HG02642 (cell line): ENCODE results near the gene ASF1B.
A peak's percentile ranks its signal among the peaks of the same experiment; 100 is the strongest.

Experiments used
- ATAC-seq: cut with Tn5 transposase; IDR thresholded peaks from one replicate; pipeline ENCODE4 v1.9.1; 2021; ENCODE audit warnings: mild to moderate bottlenecking; ENCODE audit not compliant: unreplicated experiment, poor library complexity

Gene ASF1B

GRCh38 chr19:14139944-14140343 is 3.6 kb upstream of the ASF1B start:
- no peak for ATAC-seq

- ATAC-seq = no peak
Observed at GRCh38 chr19:14138576-14139265, 2.3 kb upstream of the ASF1B start.

DNA sequence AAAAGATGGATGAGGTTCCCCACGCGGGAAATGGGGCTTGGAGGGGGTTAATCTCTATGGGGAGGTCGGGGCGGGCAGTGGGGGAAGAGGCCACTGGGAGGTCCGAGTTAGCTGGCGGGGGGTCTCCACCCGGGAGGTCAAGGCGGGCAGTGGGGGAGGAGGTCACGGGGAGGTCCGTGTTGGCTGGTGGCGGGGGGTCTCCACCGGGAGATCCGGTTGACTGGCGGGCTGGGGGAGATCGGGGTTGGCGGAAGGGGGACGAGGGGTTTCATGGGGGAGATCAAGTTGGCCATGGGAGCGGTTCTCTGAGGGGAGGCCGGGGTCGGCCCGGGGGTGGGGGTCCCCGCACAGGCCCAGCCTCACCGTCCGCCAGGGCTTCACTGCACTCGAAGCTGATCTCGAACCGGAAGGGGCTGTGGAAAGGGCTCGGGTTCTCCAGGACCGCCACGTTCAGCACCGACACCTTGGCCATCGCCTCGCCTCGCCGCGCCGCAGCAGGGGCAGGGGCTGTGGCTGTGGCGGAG is 342 bp downstream of the ASF1B start:
- no peak for ATAC-seq

DNA sequence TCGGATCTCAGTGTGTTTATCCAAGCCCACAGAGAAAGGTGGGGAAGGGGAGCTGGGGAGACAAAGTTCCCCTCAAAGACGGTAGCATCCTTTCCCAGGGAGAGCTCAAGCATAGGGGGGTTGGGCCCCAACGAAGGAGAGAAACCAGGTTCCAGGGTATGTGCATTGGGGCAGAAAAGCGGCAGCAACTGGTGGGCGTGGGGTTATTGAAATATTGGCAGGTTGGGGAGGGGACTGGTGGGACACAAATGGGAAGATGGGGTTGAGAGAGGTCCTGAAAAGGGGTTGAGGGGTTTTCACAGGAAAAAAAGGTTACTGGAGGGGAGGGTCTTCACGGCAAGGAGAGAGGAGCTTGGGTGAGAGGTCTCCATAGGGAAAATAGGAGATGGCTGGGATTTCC is 1.0 kb downstream of the ASF1B start:
- ATAC-seq = no peak

DNA sequence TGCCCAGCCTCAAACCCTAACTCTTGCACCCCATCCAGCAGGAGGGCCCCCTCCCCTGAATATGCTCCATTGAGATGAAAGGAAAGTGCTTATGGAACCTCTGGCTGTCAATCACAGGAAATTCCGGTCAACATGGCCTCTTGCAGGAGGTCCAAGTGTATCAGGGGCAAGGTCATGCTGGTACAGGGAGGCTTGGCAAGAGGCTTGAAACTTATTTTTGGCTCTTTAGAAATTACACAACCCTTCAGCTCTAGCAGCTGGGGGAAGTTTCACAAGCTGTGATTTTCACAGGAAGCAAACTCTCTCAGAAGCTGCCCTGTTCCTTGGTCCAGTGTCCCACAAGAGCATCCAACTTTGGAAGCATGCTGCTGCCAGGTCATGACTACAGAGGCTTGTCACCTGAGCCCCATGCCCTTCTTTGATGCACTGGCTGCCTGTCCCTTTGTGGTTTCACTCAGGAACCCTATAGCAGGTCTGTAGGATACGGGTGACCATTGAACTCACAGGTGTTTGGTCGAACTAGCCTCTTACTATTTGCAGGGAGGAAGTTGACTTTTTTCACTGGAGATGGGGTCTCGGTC is 8.4 kb downstream of the ASF1B start:
- ATAC-seq = no peak

DNA sequence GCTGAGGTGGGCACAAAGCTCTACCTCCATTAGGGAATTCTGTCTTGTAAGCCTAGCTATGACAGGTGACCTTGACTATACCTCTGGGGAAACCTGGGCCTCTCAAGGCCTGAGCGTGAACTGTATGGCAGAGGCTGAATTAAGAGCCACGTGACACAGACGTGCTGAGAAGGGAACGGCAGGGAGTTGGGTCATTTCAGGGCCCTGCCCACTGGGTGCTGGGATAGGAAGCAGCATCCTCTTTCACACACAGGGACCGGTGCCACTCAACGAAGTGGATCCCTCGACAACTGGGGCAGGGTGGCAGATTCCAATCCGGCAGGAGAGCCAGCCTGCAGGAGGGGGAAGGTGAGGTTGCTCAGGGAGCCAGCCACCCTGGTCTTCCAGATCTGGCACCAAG is 9.2 kb downstream of the ASF1B start:
- no peak for ATAC-seq

- no peak for ATAC-seq
Observed at GRCh38 chr19:14122924-14123323, 13.5 kb downstream of the ASF1B start.

DNA sequence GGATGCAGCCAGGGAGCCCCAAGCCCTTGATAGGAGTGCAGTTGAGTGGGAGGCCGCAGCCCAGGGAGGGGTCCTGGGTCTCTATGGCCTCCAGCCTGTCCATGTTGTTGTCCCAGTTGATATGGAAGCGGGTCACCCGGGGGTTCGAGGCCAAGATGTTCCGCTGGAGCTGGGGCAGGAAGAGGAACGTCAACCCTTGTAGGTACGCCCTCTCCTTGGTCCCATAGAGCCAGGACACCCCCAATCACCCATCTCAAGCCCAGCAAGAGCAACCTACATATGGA is 15.9 kb downstream of the ASF1B start:
- no peak for ATAC-seq

GRCh38 chr19:14119644-14120496 is 16.5 kb downstream of the ASF1B start:
- ATAC-seq = no peak

DNA sequence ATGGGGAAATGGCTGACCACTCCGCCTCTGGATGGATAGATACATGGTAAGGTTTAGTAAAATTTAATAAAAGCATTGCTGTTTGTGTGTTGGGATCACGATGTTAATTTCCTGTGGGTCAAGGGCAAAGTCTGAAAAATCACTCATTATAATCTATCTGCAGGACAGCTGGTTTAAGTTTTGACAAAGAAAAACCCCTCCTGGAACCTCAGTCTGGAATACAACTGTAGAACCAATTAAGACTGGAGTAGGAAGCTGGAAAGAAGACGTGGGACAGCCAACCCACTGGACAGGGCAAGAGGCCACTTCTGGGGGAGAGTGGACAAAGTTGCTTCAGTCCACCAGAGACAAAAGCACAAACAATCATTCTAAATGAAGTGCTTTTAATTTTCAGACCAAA is 17.2 kb downstream of the ASF1B start:
- no peak for ATAC-seq

DNA sequence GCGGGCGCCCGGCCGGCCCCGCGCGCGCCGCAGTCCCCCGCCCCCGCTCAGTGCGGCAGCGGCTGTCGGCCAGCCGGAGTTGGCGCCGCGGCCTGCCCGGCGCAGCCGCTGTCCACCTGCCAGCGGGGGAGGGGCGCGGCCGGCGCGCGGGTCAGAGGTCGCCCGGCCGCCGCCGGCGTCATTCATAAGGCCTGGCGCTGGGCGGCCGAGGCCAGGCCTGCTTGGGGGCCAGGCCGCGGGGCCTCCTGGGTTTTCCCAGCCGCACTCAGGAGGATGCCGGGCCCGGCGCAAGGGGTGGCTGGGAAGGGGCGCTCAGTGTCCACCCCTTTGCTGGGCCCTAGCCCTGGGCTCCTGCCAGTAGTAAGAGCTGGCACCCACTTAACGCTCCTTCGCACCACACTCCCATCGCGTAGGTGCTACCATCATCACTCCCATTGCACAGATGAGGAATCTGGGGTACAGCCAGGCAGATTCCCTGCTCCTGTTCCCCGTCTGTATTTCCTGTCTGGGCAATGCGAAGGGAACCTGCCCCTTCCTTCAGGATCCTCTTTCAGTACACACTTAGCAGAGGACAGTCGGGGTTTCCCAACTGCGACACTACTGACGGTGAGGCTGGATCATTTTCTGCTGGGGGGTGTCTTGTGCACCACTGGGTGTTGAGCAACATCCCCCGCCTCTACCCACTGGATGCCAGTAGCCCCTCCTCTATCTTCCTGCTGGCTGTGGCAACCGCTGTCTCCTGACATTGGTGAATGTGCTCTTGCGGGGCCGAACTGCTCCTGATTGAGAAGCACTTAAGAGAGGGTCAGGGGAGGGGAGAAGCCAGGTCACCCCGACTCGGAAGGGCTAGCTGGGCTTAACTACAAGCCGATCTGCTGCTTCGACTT is 18.0 kb downstream of the ASF1B start:
- ATAC-seq = no peak

DNA sequence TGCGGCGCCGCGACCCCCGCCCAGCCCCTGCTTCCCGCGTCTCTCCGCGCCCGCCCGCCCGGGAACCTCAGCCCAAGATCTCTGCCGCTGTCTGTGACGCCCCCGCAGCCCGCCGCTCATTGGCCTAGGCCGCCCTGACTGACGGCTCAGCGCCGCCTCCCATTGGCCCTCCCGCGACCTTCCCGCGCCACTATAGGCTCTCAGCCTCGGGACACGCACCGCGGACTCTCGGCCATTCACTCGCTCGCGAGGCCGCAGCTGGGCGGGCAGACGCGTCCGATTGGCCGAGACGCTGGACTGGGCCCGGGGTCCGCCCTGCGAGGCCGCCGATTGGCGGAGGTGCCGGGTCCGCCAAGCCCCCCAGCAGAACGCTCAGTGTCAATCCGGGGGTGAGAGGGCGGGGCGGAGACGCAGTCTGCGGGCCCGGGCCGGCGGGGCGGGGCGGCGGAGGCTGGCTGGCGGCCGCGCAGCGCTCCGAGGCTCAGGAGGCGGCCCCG is 18.7 kb downstream of the ASF1B start, which contains the start of gene PRKACA:
Gene PRKACA, minus strand, starts transcription at position 95 of the 497 bp plus-strand sequence. CDS start 215 bp downstream, outside the sequence.
- ATAC-seq = peak; percentile 90

GRCh38 chr19:14116918-14117578 is 19.3 kb downstream of the ASF1B start:
- ATAC-seq = no peak

GRCh38 chr19:14116525-14116917 is 19.9 kb downstream of the ASF1B start:
- no peak for ATAC-seq

DNA sequence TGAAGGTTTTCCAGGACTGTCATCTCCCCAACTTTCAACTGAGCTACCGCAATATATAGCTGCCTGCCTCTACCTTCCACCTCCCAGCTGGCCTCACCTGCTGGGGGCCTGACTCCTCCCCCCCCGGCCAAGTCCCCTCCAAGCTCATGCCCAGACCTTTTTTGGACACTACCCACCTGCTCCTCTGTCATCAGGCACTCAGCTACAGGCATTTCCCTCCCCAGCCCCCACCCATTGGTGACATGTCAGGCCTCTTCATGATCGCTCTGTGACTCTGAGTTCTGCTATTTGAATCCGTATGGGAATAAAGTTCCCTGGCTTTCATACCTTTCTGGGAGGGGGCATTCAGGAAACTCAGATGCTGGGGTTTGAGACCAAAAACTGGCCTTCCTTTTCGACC is 20.6 kb downstream of the ASF1B start:
- no peak for ATAC-seq

- ATAC-seq = no peak
Observed at GRCh38 chr19:14114854-14115253, 21.5 kb downstream of the ASF1B start.

DNA sequence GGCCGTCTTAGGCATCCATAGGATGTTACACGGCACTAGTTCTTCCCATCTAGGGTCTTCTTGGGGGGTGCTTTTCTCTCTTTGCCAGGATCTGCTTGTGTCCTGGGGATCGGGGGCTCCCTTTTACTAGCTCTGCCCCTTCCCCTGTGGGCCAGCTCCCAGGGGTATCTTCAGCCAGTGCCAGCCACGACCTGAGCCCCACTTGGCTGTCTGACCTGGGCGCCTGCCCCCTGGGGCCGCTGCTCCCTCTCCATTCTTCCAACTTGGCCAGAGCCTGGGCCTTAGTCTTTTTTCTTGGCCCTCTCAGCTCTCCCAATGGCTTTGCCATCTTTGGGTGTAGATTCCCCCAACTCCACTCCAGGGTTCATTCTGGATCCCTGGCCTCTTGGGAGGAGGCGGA is 21.9 kb downstream of the ASF1B start:
- no peak for ATAC-seq

GRCh38 chr19:14113762-14114414 is 22.5 kb downstream of the ASF1B start:
- no peak for ATAC-seq

DNA sequence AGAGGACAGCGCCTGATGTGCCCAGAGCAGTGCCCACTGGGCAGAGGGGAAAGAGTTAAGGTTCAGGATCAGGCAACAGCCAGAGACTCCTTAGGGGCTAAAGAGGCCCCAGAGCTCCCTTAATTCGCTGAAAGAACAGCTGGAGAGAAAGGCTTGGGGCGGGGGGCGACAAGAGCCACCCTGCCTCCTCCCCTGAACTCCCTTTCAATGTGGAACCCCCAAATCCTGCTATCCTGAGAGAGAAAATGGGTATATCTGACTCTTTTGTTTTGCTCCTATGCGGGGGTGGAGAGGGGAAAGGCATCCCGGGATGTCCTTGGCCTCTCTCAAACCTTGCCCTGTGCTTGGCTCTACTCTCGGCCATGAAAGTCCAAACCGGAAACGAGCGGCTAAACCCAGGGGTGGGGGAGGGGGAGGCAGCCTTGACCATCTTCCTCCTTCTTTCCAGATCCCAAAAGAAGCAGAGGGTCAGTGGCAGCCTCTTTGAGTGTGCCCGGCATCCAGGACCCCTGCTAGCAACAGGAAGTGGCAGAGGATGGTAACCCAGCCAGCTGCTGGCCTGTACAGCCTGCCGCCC is 23.5 kb downstream of the ASF1B start:
- no peak for ATAC-seq
